Measurements from ENCODE around the gene CCDC196. TPM values are rescaled to one million over a fixed set of nuclear protein-coding genes. Genes with fewer than 3 reads are reported as not detected.
"Not testable (repeated sequence)": the region's sequence is repeated elsewhere in the genome, so short reads cannot be mapped to it uniquely, and the experiment has no call there.

Gene CCDC196
- total RNA-seq, 1 experiment from 2014 or later: not detected

DNA sequence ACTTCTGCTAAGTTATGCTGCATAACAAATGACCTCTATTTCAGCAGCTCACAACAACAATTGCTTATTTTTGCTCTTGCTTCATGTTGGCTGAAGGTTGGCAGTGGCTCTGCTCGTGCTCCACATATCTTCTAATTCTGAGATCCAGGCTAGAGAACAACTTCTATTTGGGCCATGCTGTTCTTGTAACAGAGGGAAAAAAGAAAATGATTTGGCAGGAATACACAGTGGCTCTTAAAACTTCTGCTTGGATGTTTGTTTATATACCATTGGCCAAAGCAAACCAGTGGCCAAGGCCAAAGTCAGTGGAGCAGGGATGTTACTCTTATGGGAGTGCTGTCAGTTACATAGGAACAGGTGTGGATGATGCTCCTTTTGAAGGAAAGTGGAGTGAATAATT lies 53.9 kb downstream of the CCDC196 start:
- DNase-seq (ENCODE audit: low spot score): no peak
- in situ Hi-C loops (cut with HindIII; ENCODE audit: low sequenced_read_pairs): no loop called here

GRCh38 chr14:66541627-66542026 lies 55.5 kb downstream of the CCDC196 start:
- no peak for DNase-seq (ENCODE audit: low spot score)
- in situ Hi-C loops (cut with HindIII; ENCODE audit: low sequenced_read_pairs): no loop called here

GRCh38 chr14:66543996-66544395 lies 57.8 kb downstream of the CCDC196 start:
- in situ Hi-C loops (cut with HindIII; ENCODE audit: low sequenced_read_pairs): no loop called here
- DNase-seq (ENCODE audit: low spot score): no peak

- DNase-seq (ENCODE audit: low spot score); in situ Hi-C loops (cut with HindIII; ENCODE audit: low sequenced_read_pairs): not testable (repeated sequence)
Measured at GRCh38 chr14:66545191-66545590, 59.0 kb downstream of the CCDC196 start.

GRCh38 chr14:66545751-66546150 lies 59.6 kb downstream of the CCDC196 start:
- DNase-seq (ENCODE audit: low spot score); in situ Hi-C loops (cut with HindIII; ENCODE audit: low sequenced_read_pairs): not testable (repeated sequence)

Other genes with a start within 250 kb of the CCDC196 start
- gene GPHN, start 21.8 kb downstream of the CCDC196 start, total RNA-seq (2014; rRNA removed; shearing (Covaris generic)): 19.8 and 47.4 TPM in 2 replicates

Measured in G401 (cell line).